ENCODE data around the gene PDXP. TPM values are rescaled to one million over a fixed set of nuclear protein-coding genes. Genes with fewer than 3 reads are reported as not detected.

Gene PDXP
- total and polyA plus RNA-seq, 2 of the 13 experiments (the other 11 are each of a cell fraction or from before 2014, with no cell fraction given) = 58.2 to 70.6 TPM

DNA sequence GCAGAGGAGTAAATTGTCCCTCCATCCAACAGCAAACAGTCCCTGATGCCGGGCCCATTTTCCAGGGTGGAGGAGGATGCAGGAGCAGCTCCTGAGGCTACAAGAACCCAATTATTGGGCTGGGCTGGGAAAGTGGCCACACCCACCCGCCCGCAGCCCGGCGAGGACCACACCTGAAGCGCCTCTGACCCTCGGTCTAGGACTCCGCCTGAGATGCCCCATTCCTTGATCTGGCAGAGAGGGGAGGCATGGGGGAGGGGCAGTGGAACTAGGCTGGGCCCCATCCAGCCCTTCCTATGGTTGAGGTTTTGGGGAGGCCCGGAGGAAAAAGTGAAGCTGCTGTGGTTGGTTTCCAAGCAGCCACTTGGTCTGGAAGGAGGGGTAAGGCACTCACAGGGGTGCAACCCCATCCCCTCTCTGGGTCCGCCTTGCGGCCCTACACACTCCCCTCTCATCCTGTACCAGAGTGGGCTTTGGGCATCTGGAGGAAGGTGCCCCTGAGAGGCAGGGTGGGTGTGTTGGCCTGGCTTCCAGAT lies 14.5 kb downstream of the PDXP start:
- CTCF ChIA-PET (ENCODE audit: low intra/inter-chr PET ratio, low total read pairs) = no interaction called here
- Histone ChIP-seq H3K9me3 (ENCODE audit: low read length) (no peaks in the 10 kb centered on the region), H3K4me1 (ENCODE audit: insufficient read depth, low read length) (peaks cover 47% of the 10 kb centered on the region), H3K9ac (ENCODE audit: insufficient read depth, low read depth, low read length) (no peak overlapping the region), H3K4me2 (ENCODE audit: low read depth, low read length) (no peak overlapping the region), H3K36me3 (replicated peaks in 1 of 2; ENCODE audit: control insufficient read depth in 1 of 2, insufficient read depth in 2 of 2, low read length in 2 of 2) (no peaks in the 10 kb centered on the region), H3K27ac (ENCODE audit: extremely low read length, insufficient read depth, low read length) (no peak overlapping the region), H3K79me2 (ENCODE audit: insufficient read depth, low read length) (no peaks in the 10 kb centered on the region), H3K4me3 (replicated peaks in 1 of 3; ENCODE audit: insufficient read depth in 1 of 3, low read depth in 2 of 3, low read length in 3 of 3) (no peak overlapping the region), H3K27me3 (ENCODE audit: control insufficient read depth in 1 of 2, insufficient read depth in 2 of 2, low read length in 2 of 2) (no peaks in the 10 kb centered on the region), H4K20me1 (ENCODE audit: insufficient read depth, low read length) (no peaks in the 10 kb centered on the region), H2AFZ (ENCODE audit: low read length) (no peak overlapping the region)
- ATAC-seq (no peak), FAIRE-seq (no peak), DNase-seq (ENCODE audit: low spot score) (no peak)
- intact Hi-C loops (cut with micrococcal nuclease; ENCODE audit: unreplicated experiment) = no loop called here
- POLR2A ChIA-PET = interaction anchor here (6.0 kb wide), 1 partner anchor 12 kb away, joined by 120 read pairs; the partner anchor contains the start of gene PDXP
- 73% methylated on average over 9 of the region's 11 CpGs for WGBS (ENCODE audit: low lambda C conversion rate)
- in situ Hi-C loops (cut with HindIII; ENCODE audit: extremely low pct_ligation_motif_present, low pct_unique_long_range_greater_than_20kb) = no loop called here
- no TSS peak for BruUV-seq (replicated peaks)
- TF ChIP-seq NFE2 (CRISPR knock-in tag; IDR thresholded peaks at IDR 0.05) (no peak), PHF20 (CRISPR knock-in tag; IDR thresholded peaks at IDR 0.05) (no peak), THAP11 (CRISPR knock-in tag; IDR thresholded peaks at IDR 0.05) (no peak), BHLHE40 (IDR thresholded peaks at IDR 0.05; ENCODE audit: low read length) (no peak), ZIK1 (CRISPR knock-in tag; IDR thresholded peaks at IDR 0.05; ENCODE audit: borderline replicate concordance, low read depth) (no peak), E2F5 (CRISPR knock-in tag; conservative IDR thresholded peaks at IDR 0.05) (no peak), ZNF674 (CRISPR knock-in tag; IDR thresholded peaks at IDR 0.05; ENCODE audit: low read depth) (no peak), NCOA1 (CRISPR knock-in tag; IDR thresholded peaks at IDR 0.05) (no peak), NPAS2 (CRISPR knock-in tag; IDR thresholded peaks at IDR 0.05; ENCODE audit: borderline replicate concordance) (no peak), ZFX (CRISPR knock-in tag; IDR thresholded peaks at IDR 0.05; ENCODE audit: low read depth) (no peak), SSRP1 (CRISPR knock-in tag; IDR thresholded peaks at IDR 0.05) (no peak), RBM22 (optimal IDR thresholded peaks at IDR 0.05; ENCODE audit: low read length) (no peak), ZNF33B (CRISPR knock-in tag; IDR thresholded peaks at IDR 0.05) (no peak), STAG1 (CRISPR knock-in tag; IDR thresholded peaks at IDR 0.05) (no peak), HMGA1 (CRISPR knock-in tag; conservative IDR thresholded peaks at IDR 0.05) (no peak)
- TF ChIP-seq, protein P1, sequence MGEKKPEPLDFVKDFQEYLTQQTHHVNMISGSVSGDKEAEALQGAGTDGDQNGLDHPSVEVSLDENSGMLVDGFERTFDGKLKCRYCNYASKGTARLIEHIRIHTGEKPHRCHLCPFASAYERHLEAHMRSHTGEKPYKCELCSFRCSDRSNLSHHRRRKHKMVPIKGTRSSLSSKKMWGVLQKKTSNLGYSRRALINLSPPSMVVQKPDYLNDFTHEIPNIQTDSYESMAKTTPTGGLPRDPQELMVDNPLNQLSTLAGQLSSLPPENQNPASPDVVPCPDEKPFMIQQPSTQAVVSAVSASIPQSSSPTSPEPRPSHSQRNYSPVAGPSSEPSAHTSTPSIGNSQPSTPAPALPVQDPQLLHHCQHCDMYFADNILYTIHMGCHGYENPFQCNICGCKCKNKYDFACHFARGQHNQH (CRISPR knock-in tag; IDR thresholded peaks at IDR 0.05) = no peak
- TF ChIP-seq, protein P2, sequence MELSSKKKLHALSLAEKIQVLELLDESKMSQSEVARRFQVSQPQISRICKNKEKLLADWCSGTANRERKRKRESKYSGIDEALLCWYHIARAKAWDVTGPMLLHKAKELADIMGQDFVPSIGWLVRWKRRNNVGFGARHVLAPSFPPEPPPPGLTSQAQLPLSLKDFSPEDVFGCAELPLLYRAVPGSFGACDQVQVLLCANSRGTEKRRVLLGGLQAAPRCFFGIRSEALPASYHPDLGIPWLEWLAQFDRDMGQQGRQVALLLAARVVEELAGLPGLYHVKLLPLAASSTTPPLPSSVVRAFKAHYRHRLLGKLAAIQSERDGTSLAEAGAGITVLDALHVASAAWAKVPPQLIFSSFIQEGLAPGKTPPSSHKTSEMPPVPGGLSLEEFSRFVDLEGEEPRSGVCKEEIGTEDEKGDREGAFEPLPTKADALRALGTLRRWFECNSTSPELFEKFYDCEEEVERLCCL (CRISPR knock-in tag; IDR thresholded peaks at IDR 0.05; ENCODE audit: borderline replicate concordance) = no peak
- TF ChIP-seq, protein P3, sequence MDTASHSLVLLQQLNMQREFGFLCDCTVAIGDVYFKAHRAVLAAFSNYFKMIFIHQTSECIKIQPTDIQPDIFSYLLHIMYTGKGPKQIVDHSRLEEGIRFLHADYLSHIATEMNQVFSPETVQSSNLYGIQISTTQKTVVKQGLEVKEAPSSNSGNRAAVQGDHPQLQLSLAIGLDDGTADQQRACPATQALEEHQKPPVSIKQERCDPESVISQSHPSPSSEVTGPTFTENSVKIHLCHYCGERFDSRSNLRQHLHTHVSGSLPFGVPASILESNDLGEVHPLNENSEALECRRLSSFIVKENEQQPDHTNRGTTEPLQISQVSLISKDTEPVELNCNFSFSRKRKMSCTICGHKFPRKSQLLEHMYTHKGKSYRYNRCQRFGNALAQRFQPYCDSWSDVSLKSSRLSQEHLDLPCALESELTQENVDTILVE (CRISPR knock-in tag; IDR thresholded peaks at IDR 0.05) = no peak

All from HepG2 (cell line).